SK-N-SH (cell line): Measurements from ENCODE around the gene SESN1.

Experiments used
- FOSL2 ChIP-seq: IDR thresholded peaks from 2 replicates; pipeline ENCODE4 v1.4.0; 2012; ENCODE audit warnings: low read depth, mild to moderate bottlenecking, moderate library complexity, borderline replicate concordance
- FOXJ3 ChIP-seq: sonication (generic); formaldehyde crosslinking; IDR thresholded peaks from 2 replicates; pipeline ENCODE4 v1.5.1; 2020; ENCODE audit warnings: mild to moderate bottlenecking, missing genetic modification reagents
- GABPA ChIP-seq: IDR thresholded peaks from 2 replicates; pipeline ENCODE4 v1.4.0; 2012; ENCODE audit warnings: low read depth, mild to moderate bottlenecking
- POLR2AphosphoS5 ChIP-seq: IDR thresholded peaks from 2 replicates; pipeline ENCODE4 v1.6.1; 2012; ENCODE audit warnings: low read depth, low read length
- RAD21 ChIP-seq: IDR thresholded peaks from 2 replicates; pipeline ENCODE4 v1.6.1; 2012; ENCODE audit warnings: mild to moderate bottlenecking, low read length
- RCOR1 ChIP-seq: fragments of 150-350 bp; IDR thresholded peaks from 2 replicates; pipeline ENCODE4 v1.6.1; 2017; ENCODE audit warnings: antibody characterized with exemption, low read length
- TAF1 ChIP-seq: IDR thresholded peaks from 2 replicates; pipeline ENCODE4 v1.6.1; 2012; ENCODE audit warnings: low read depth, mild to moderate bottlenecking, low read length, moderate library complexity, borderline replicate concordance
- TEAD4 ChIP-seq: IDR thresholded peaks from 2 replicates; pipeline ENCODE4 v1.4.0; 2012; ENCODE audit warnings: mild to moderate bottlenecking, borderline replicate concordance; ENCODE audit not compliant: insufficient read depth
- TF ChIP-seq, protein P1 (sequence below): fragments of 200-600 bp; sonication (generic); IDR thresholded peaks from 2 replicates; pipeline ENCODE4 v1.6.1; 2017; ENCODE audit warnings: antibody characterized with exemption, mild to moderate bottlenecking, moderate library complexity
- TF ChIP-seq, protein P2 (sequence below): fragments of 150-350 bp; IDR thresholded peaks from 2 replicates; pipeline ENCODE4 v1.6.1; 2016; ENCODE audit warnings: mild to moderate bottlenecking, low read depth, low read length

DNA sequence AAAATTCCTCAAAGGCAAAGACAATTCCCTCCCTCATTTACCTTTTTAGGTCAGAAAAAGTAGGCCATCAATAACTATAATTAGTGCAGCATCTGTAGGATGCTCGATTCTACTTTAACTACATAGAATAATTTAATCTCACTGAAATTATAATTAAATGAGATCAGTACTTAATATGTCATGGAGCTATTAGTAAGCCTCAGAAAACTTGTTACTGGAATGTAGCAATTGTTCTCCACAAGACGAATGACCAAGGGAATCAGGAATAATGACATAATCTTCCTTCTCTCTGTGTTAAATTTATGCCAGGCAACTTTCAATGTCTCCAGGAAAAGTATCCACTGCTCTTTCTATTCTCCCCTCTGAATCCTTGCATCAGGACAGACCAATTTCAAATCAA lies 34.1 kb downstream of the SESN1 start:
- TF ChIP-seq FOSL2 (no peak), GABPA (no peak), POLR2AphosphoS5 (no peak), RAD21 (no peak), RCOR1 (no peak), TAF1 (no peak), FOXJ3 (CRISPR knock-in tag) (no peak), TEAD4 (no peak)
- TF ChIP-seq, protein P1, sequence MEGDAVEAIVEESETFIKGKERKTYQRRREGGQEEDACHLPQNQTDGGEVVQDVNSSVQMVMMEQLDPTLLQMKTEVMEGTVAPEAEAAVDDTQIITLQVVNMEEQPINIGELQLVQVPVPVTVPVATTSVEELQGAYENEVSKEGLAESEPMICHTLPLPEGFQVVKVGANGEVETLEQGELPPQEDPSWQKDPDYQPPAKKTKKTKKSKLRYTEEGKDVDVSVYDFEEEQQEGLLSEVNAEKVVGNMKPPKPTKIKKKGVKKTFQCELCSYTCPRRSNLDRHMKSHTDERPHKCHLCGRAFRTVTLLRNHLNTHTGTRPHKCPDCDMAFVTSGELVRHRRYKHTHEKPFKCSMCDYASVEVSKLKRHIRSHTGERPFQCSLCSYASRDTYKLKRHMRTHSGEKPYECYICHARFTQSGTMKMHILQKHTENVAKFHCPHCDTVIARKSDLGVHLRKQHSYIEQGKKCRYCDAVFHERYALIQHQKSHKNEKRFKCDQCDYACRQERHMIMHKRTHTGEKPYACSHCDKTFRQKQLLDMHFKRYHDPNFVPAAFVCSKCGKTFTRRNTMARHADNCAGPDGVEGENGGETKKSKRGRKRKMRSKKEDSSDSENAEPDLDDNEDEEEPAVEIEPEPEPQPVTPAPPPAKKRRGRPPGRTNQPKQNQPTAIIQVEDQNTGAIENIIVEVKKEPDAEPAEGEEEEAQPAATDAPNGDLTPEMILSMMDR, result no peak
- TF ChIP-seq, protein P2, sequence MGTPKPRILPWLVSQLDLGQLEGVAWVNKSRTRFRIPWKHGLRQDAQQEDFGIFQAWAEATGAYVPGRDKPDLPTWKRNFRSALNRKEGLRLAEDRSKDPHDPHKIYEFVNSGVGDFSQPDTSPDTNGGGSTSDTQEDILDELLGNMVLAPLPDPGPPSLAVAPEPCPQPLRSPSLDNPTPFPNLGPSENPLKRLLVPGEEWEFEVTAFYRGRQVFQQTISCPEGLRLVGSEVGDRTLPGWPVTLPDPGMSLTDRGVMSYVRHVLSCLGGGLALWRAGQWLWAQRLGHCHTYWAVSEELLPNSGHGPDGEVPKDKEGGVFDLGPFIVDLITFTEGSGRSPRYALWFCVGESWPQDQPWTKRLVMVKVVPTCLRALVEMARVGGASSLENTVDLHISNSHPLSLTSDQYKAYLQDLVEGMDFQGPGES, result no peak
